ENCODE data around the gene MACROD2.

MACROD2 gene

DNA sequence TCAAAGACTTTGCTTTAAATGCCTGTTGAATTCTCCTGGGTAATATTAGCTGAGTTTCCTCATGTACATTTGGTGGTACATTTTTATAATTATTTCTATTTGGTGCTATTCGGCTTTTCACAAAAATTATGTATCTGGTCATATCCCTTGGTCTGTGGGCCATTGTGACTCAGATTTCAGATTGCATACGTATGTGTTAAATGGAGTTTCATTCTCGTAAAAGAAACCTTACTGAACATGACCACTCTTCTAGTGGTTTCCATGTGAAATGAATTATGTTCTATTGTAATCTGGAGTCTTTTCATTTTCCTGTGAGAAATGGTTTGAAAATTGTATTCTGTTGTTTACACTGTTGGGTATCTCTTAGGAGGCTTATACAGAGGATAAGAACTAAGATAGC, 728.3 kb downstream of the MACROD2 start:
- no peak for DNase-seq (ENCODE audit: low read depth)
- TF ChIP-seq, protein P1, sequence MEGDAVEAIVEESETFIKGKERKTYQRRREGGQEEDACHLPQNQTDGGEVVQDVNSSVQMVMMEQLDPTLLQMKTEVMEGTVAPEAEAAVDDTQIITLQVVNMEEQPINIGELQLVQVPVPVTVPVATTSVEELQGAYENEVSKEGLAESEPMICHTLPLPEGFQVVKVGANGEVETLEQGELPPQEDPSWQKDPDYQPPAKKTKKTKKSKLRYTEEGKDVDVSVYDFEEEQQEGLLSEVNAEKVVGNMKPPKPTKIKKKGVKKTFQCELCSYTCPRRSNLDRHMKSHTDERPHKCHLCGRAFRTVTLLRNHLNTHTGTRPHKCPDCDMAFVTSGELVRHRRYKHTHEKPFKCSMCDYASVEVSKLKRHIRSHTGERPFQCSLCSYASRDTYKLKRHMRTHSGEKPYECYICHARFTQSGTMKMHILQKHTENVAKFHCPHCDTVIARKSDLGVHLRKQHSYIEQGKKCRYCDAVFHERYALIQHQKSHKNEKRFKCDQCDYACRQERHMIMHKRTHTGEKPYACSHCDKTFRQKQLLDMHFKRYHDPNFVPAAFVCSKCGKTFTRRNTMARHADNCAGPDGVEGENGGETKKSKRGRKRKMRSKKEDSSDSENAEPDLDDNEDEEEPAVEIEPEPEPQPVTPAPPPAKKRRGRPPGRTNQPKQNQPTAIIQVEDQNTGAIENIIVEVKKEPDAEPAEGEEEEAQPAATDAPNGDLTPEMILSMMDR (conservative IDR thresholded peaks at IDR 0.05; ENCODE audit: low read depth, low read length) = no peak
- H3K4me3 ChIP-seq (ENCODE audit: low read depth, low read length) = no peak overlapping the region

DNA sequence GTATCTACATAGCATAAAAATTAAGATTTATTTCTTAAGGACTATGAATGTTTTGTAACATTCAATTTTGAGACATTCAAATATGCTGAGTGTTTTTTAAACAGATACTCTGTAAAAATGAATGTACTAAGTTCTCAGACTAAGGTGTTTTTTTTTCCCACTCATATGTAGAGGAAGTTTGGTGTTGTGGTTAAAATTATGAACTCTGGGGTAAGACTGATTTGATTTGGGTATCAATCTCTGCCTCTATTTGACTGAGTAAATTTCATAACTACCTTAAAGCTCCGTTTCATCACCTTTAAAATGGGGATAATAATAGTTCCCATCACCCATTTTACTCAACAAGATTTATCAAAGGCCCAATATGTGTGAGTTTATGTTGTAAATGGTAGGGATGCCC, 728.7 kb downstream of the MACROD2 start:
- TF ChIP-seq, protein P1 (conservative IDR thresholded peaks at IDR 0.05; ENCODE audit: low read depth, low read length) = no peak
- no peak for DNase-seq (ENCODE audit: low read depth)
- no peak overlapping the region for H3K4me3 ChIP-seq (ENCODE audit: low read depth, low read length)

DNA sequence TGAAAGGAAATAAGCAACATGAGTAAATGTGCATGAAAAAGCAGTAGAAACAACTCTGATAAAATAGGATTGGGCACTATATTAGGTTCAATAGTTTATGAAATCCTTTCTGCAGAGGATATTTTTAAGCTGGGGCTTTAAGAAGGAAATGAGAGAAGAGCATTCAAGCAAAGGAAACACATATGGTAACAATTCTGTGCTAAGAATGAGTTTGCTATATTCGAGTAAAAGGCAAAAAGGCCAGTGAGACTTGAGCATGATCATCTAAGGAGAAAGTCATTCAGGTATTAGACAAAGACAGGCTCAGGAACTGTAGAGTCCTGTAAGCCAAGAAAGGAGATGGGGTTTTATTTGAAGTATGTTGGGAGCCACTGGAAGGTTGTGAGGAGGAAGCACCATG, 729.2 kb downstream of the MACROD2 start:
- DNase-seq (ENCODE audit: low read depth) = no peak
- H3K4me3 ChIP-seq (ENCODE audit: low read depth, low read length) = no peak overlapping the region
- TF ChIP-seq, protein P1 (conservative IDR thresholded peaks at IDR 0.05; ENCODE audit: low read depth, low read length) = no peak

DNA sequence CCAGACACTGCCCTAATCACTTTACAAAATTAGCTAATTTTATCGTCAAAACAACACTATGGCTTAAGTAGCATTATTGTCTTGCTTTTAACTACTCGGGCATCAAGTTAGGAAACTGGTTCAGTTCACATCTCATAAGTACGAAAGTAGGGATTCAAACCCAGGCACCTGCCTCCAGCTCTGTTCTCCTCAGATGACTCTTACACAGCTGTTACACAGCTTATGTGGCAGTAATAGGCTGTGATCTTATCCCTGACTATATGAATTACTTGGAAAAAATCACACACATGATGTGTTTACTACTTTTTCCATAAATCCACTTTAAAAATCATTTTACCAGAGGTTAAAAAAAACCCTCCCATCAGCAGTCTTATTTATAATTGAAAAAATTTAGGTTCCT, 731.3 kb downstream of the MACROD2 start:
- DNase-seq (ENCODE audit: low read depth) = no peak
- TF ChIP-seq, protein P1 (conservative IDR thresholded peaks at IDR 0.05; ENCODE audit: low read depth, low read length) = no peak
- H3K4me3 ChIP-seq (ENCODE audit: low read depth, low read length) = no peak overlapping the region

DNA sequence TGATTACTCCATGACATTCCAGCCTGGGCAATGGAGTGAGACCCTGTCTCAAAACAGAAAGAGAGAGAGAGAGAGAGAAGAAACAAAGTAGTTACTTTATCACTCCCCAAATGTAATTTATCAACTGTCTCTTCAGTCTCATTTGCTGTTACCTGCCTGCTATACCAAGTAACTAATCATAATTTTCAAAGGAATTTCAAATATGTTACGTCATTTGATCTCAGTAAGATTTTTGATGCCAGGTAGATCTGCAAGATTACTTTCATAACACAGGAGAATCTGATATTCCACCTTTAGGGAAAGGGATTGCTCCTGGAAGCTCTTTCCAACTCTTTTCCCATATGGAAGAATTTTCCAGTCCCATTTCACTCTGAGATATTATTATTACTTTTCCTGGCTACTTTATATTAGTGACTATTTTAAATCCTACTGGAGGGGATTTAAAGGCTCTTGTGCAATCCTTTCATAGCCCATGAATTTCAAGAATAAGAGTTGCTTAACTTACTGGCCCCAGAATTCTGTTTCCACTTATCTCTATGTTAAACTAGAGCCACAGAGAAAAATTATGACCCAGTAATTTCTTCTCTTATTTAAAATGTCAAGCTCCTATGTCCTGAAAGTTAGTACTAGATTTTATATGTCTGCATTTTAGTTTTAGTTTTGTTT, 732.3 kb downstream of the MACROD2 start:
- no peak for DNase-seq (ENCODE audit: low read depth)
- TF ChIP-seq, protein P1 (conservative IDR thresholded peaks at IDR 0.05; ENCODE audit: low read depth, low read length) = no peak
- no peak overlapping the region for H3K4me3 ChIP-seq (ENCODE audit: low read depth, low read length)

DNA sequence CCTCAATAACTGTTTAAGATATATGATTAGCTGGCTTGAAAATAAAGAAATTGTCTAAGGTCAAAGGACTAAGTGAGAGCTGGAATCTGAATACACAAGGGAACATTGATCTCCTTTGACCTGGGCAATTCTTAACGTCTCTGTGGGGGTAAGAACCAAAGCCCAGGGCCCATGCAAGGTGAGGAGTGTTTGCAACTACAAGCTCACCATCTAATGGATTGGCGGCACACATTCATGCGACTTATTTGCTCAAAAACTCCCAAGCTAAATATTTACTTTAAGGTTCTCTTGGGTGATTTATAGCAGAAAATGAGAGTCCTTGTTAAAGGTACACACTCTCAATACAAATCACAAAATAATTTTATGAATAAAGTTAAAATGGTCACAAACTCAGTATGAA, 734.1 kb downstream of the MACROD2 start:
- no peak for DNase-seq (ENCODE audit: low read depth)
- no peak overlapping the region for H3K4me3 ChIP-seq (ENCODE audit: low read depth, low read length)
- TF ChIP-seq, protein P1 (conservative IDR thresholded peaks at IDR 0.05; ENCODE audit: low read depth, low read length) = no peak

DNA sequence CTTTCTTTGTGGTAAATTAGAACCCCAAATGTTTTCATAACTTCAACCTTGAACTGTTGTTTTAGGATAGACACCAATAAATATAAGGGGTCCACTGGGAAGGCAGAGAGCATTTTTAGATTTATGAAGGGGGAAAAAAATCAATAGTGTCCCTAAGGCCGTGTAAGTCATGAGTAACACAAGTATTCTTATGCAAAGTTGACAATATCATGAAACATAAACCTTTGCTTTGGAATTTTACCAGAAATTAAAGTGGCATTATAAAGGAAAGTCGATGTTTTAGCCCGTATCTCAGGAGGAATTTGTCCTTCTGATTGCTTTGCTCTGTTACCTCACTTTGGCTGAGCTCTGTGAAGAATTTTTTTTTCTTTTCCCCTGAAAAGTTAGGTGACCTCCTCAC, 737.0 kb downstream of the MACROD2 start:
- TF ChIP-seq, protein P1 (conservative IDR thresholded peaks at IDR 0.05; ENCODE audit: low read depth, low read length) = no peak
- no peak overlapping the region for H3K4me3 ChIP-seq (ENCODE audit: low read depth, low read length)
- no peak for DNase-seq (ENCODE audit: low read depth)
